T-cell (primary cell): ENCODE measurements around the gene SMG7. TPM values are rescaled to one million over a fixed set of nuclear protein-coding genes. Genes with fewer than 3 reads are reported as not detected.

ENCODE experiments used
- ATAC-seq, 4 experiments: fragments of 200-7000 bp in 3 of 4; fragments of 150-1000 bp in 1 of 4; cut with Tn5 transposase; replicated peaks in 1 of 4; 1 replicate in 3 of 4; 2 replicates in 1 of 4; pipeline ENCODE4 v1.10.0; 2021; ENCODE audit warnings: moderate library complexity in 3 of 4, mild to moderate bottlenecking in 2 of 4, moderate number of reproducible peaks in 1 of 4
- CTCF ChIA-PET, 2 donors: fragments of 300-600 bp; sonication (Branson Sonifier 250); formaldehyde crosslinking; loops; one replicate each; lab custom pipeline; 2022; ENCODE audit warnings: antibody characterized with exemption in 2 of 2; lab: Charles Lee
- POLR2A ChIA-PET, 2 donors: fragments of 300-600 bp; sonication (Branson Sonifier 250); formaldehyde crosslinking; loops; one replicate each; lab custom pipeline; 2022; ENCODE audit warnings: antibody characterized with exemption in 2 of 2; lab: Charles Lee
- DNase-seq, 35 experiments: peaks; one replicate each; pipeline versions ENCODE4 v3.0.0 to v3.0.0-alpha.2; 2013 to 2023
- H3K27ac ChIP-seq: one replicate; pipeline ENCODE4 v1.5.1; 2013; ENCODE audit warnings: low read length
- H3K27me3 ChIP-seq, 2 experiments: replicated peaks in 1 of 2; 1 replicate in 1 of 2; 2 replicates in 1 of 2; pipeline versions ENCODE4 v1.6.1 to v1.7.0; 2013; ENCODE audit warnings: low read length in 1 of 2, mixed read lengths in 1 of 2; ENCODE audit not compliant: control insufficient read depth in 2 of 2, insufficient read depth in 2 of 2; ENCODE audit errors: extremely low read depth in 1 of 2
- H3K36me3 ChIP-seq, 2 donors: 1 replicate in 1 of 2; 2 replicates in 1 of 2; pipeline versions ENCODE4 v1.6.1 to v1.7.0; 2013; ENCODE audit warnings: low read length in 1 of 2; ENCODE audit not compliant: control insufficient read depth in 2 of 2, insufficient read depth in 1 of 2; ENCODE audit errors: extremely low read depth in 1 of 2
- H3K4me1 ChIP-seq, 2 experiments: 1 replicate in 1 of 2; 2 replicates in 1 of 2; pipeline versions ENCODE4 v1.6.1 to v1.7.0; 2013; ENCODE audit warnings: low read length in 2 of 2, mixed read lengths in 1 of 2; ENCODE audit not compliant: insufficient read depth in 2 of 2, control insufficient read depth in 1 of 2; ENCODE audit errors: extremely low read depth in 1 of 2
- H3K4me3 ChIP-seq, 2 donors: 1 replicate in 1 of 2; 2 replicates in 1 of 2; pipeline versions ENCODE4 v1.5.1 to v1.7.0; 2013; ENCODE audit warnings: mild to moderate bottlenecking in 2 of 2, low read length in 1 of 2, moderate library complexity in 1 of 2; ENCODE audit not compliant: control insufficient read depth in 1 of 2; ENCODE audit errors: extremely low read depth in 1 of 2
- H3K9me3 ChIP-seq: 2 replicates; pipeline ENCODE4 v1.7.0; 2013
- H3K27ac Mint-ChIP-seq, 2 donors: one replicate each; pipeline ENCODE4 v1.8.0; 2020 to 2021; ENCODE audit warnings: mild to moderate bottlenecking in 2 of 2, mixed read lengths in 2 of 2
- H3K27me3 Mint-ChIP-seq, 2 donors: one replicate each; pipeline ENCODE4 v1.8.0; 2021 to 2022; ENCODE audit warnings: mixed read lengths in 2 of 2
- H3K36me3 Mint-ChIP-seq: one replicate; pipeline ENCODE4 v1.8.0; 2021; ENCODE audit warnings: mixed read lengths
- H3K4me1 Mint-ChIP-seq, 3 donors: one replicate each; pipeline ENCODE4 v1.8.0; 2020 to 2022; ENCODE audit warnings: mixed read lengths in 3 of 3, mild to moderate bottlenecking in 1 of 3
- H3K4me3 Mint-ChIP-seq, 3 donors: one replicate each; pipeline ENCODE4 v1.8.0; 2020 to 2022; ENCODE audit warnings: mild to moderate bottlenecking in 3 of 3, mixed read lengths in 3 of 3, moderate library complexity in 3 of 3
- H3K9me3 Mint-ChIP-seq, 3 donors: one replicate each; pipeline ENCODE4 v1.8.0; 2020 to 2022; ENCODE audit warnings: mixed read lengths in 3 of 3
- WGBS: methylation state at CpG from one replicate; pipeline ENCODE4 v1.1.5; 2013; ENCODE audit warnings: missing lambda C conversion rate; ENCODE audit not compliant: insufficient coverage; 5-methylcytosine and 5-hydroxymethylcytosine counted together
- total RNA-seq, 35 experiments: library from RNA in 6 of 35; stranded (reverse) in 6 of 35; fragments of 120-200 nt in 1 of 35; gene quantifications; one replicate each; pipeline versions ENCODE4 v1.2.1 to v1.2.4 and lab custom pipeline; 2013 to 2026

The SMG7 gene
- total RNA-seq, 5 donors from 2014 or later (not counting 1 experiment from before 2014, with no cell fraction given): 52.6 to 59.0 (median 54.6) TPM

GRCh38 chr1:183528577-183528976 lies 56.3 kb downstream of the SMG7 start:
- H3K36me3 Mint-ChIP-seq: peaks cover 46% of the 10 kb centered on the region
- Histone ChIP-seq H3K4me3 (no peak overlapping the region), H3K4me1 (no peaks in the 10 kb centered on the region), H3K36me3 (peaks cover 0 to 71% of the 10 kb centered on the region in 2 donors), H3K9me3 (no peaks in the 10 kb centered on the region), H3K27ac (no peak overlapping the region), H3K27me3 (no peaks in the 10 kb centered on the region)
- H3K4me1 Mint-ChIP-seq: no peaks in the 10 kb centered on the region
- ATAC-seq: no peak
- CTCF ChIA-PET: interaction anchor here in 1 of 2 donors (0.6 kb wide), 2 partner anchors 56 to 60 kb away, joined by 5 to 8 read pairs; partner anchors contain the start of gene SMG7
- no peak overlapping the region for H3K27ac Mint-ChIP-seq
- no peaks in the 10 kb centered on the region for H3K27me3 Mint-ChIP-seq
- H3K4me3 Mint-ChIP-seq: no peak overlapping the region
- no CpG with 5 or more reads among the region's 3 CpGs for WGBS
- POLR2A ChIA-PET: no interaction called here
- no peak for DNase-seq
- no peaks in the 10 kb centered on the region for H3K9me3 Mint-ChIP-seq

- Histone ChIP-seq H3K9me3 (no peaks in the 10 kb centered on the region), H3K27me3 (no peaks in the 10 kb centered on the region), H3K27ac (no peak overlapping the region), H3K36me3 (peaks cover under 1 to 76% of the 10 kb centered on the region in 2 donors), H3K4me1 (no peaks in the 10 kb centered on the region), H3K4me3 (no peak overlapping the region)
- H3K4me3 Mint-ChIP-seq: no peak overlapping the region
- H3K9me3 Mint-ChIP-seq: no peaks in the 10 kb centered on the region
- no peaks in the 10 kb centered on the region for H3K4me1 Mint-ChIP-seq
- POLR2A ChIA-PET: no interaction called here
- DNase-seq (no peak), ATAC-seq (no peak)
- no CpG with 5 or more reads among the region's 3 CpGs for WGBS
- CTCF ChIA-PET: no interaction called here
- H3K27ac Mint-ChIP-seq: no peak overlapping the region
- no peaks in the 10 kb centered on the region for H3K27me3 Mint-ChIP-seq
- H3K36me3 Mint-ChIP-seq: peaks cover 61% of the 10 kb centered on the region
Observed at GRCh38 chr1:183533617-183534174, 61.4 kb downstream of the SMG7 start.

GRCh38 chr1:183537405-183537804 lies 65.1 kb downstream of the SMG7 start:
- WGBS: no CpG with 5 or more reads among the region's 4 CpGs
- Mint-ChIP-seq H3K27me3 (no peaks in the 10 kb centered on the region), H3K4me3 (no peak overlapping the region), H3K27ac (peak overlapping the region in 1 of 2 donors; percentile 28), H3K9me3 (no peaks in the 10 kb centered on the region), H3K4me1 (peaks cover 0 to 6% (median 4%) of the 10 kb centered on the region in 3 donors), H3K36me3 (peaks cover 64% of the 10 kb centered on the region)
- ChIA-PET POLR2A (no interaction called here), CTCF (no interaction called here)
- Histone ChIP-seq H3K36me3 (peaks cover 2 to 81% of the 10 kb centered on the region in 2 donors), H3K9me3 (no peaks in the 10 kb centered on the region), H3K27me3 (no peaks in the 10 kb centered on the region), H3K4me3 (no peak overlapping the region), H3K27ac (no peak overlapping the region), H3K4me1 (no peaks in the 10 kb centered on the region)
- ATAC-seq: no peak
- DNase-seq: no peak

GRCh38 chr1:183543619-183544204 lies 71.4 kb downstream of the SMG7 start:
- peak overlapping the region in 1 of 2 donors; percentile 55 for H3K27ac Mint-ChIP-seq
- ATAC-seq: peak; percentile 65 to 93 (median 74)
- POLR2A ChIA-PET: no interaction called here

GRCh38 chr1:183544598-183545297 lies 72.4 kb downstream of the SMG7 start:
- POLR2A ChIA-PET: interaction anchor here in 1 of 2 donors (0.7 kb wide), 1 partner anchor 20 kb away, joined by 6 read pairs; no protein-coding TSS in a partner anchor
- peak overlapping the region in 1 of 2 donors; percentile 66 for H3K27ac Mint-ChIP-seq

More at GRCh38 chr1:183543619-183544204, 71.4 kb downstream of the SMG7 start:
- WGBS: no CpG with 5 or more reads among the region's 2 CpGs
- H3K4me3 Mint-ChIP-seq: no peak overlapping the region
- CTCF ChIA-PET: no interaction called here
- H3K27me3 Mint-ChIP-seq: no peaks in the 10 kb centered on the region
- no peak overlapping the region for H3K4me3 ChIP-seq
- H3K27me3 ChIP-seq: no peaks in the 10 kb centered on the region
- no peaks in the 10 kb centered on the region for H3K9me3 ChIP-seq
- peaks cover 5 to 82% of the 10 kb centered on the region in 2 donors for H3K36me3 ChIP-seq
- peak in 14 of 35 experiments; percentile 1 to 67 (median 10) for DNase-seq
- H3K36me3 Mint-ChIP-seq: peaks cover 62% of the 10 kb centered on the region
- H3K27ac ChIP-seq: no peak overlapping the region
- H3K9me3 Mint-ChIP-seq: no peaks in the 10 kb centered on the region
- no peaks in the 10 kb centered on the region for H3K4me1 ChIP-seq
- peaks cover 1 to 7% (median 5%) of the 10 kb centered on the region in 3 donors for H3K4me1 Mint-ChIP-seq

GRCh38 chr1:183546427-183546826 lies 74.1 kb downstream of the SMG7 start:
- H3K36me3 Mint-ChIP-seq: peaks cover 56% of the 10 kb centered on the region
- no CpG with 5 or more reads among the region's 2 CpGs for WGBS
- H3K9me3 Mint-ChIP-seq: no peaks in the 10 kb centered on the region

More at GRCh38 chr1:183544598-183545297, 72.4 kb downstream of the SMG7 start:
- Mint-ChIP-seq H3K4me3 (no peak overlapping the region), H3K36me3 (peaks cover 56% of the 10 kb centered on the region), H3K9me3 (no peaks in the 10 kb centered on the region), H3K4me1 (peaks cover 1 to 7% (median 5%) of the 10 kb centered on the region in 3 donors), H3K27me3 (no peaks in the 10 kb centered on the region)
- DNase-seq (no peak), ATAC-seq (no peak)
- Histone ChIP-seq H3K4me3 (no peak overlapping the region), H3K4me1 (no peaks in the 10 kb centered on the region), H3K36me3 (peaks cover 3 to 82% of the 10 kb centered on the region in 2 donors), H3K9me3 (no peaks in the 10 kb centered on the region), H3K27me3 (no peaks in the 10 kb centered on the region), H3K27ac (no peak overlapping the region)
- WGBS: 89% methylated on average over 3 of the region's 5 CpGs
- CTCF ChIA-PET: interaction anchor here (0.7 to 1.3 kb wide), 2 partner anchors 70 to 75 kb away, joined by 3 to 4 read pairs; no protein-coding TSS in a partner anchor

More at GRCh38 chr1:183546427-183546826, 74.1 kb downstream of the SMG7 start:
- no peak overlapping the region for H3K27ac Mint-ChIP-seq
- H3K9me3 ChIP-seq: no peaks in the 10 kb centered on the region
- no peaks in the 10 kb centered on the region for H3K27me3 Mint-ChIP-seq
- ChIA-PET POLR2A (no interaction called here), CTCF (interaction anchor here in 1 of 2 donors (1.1 kb wide), 1 partner anchor 76 kb away, joined by 3 read pairs; no protein-coding TSS in a partner anchor)
- H3K27me3 ChIP-seq: no peaks in the 10 kb centered on the region
- H3K4me1 Mint-ChIP-seq: peaks cover 1 to 7% (median 5%) of the 10 kb centered on the region in 3 donors
- ATAC-seq (no peak), DNase-seq (no peak)
- no peaks in the 10 kb centered on the region for H3K4me1 ChIP-seq
- no peak overlapping the region for H3K4me3 Mint-ChIP-seq
- H3K27ac ChIP-seq: no peak overlapping the region
- peaks cover 6 to 85% of the 10 kb centered on the region in 2 donors for H3K36me3 ChIP-seq
- H3K4me3 ChIP-seq: no peak overlapping the region
